IPS-15b (cell line): Measurements from ENCODE around the gene CISD3.
A peak's percentile ranks its signal among the peaks of the same experiment; 100 is the strongest.

ENCODE experiments used
- H3K27me3 ChIP-seq: one replicate; pipeline ENCODE4 v1.6.1; 2013; ENCODE audit warnings: low read length; ENCODE audit not compliant: control insufficient read depth, insufficient read depth
- H3K36me3 ChIP-seq: one replicate; pipeline ENCODE4 v1.6.1; 2013; ENCODE audit warnings: low read length; ENCODE audit not compliant: control insufficient read depth, insufficient read depth
- H3K4me1 ChIP-seq: one replicate; pipeline ENCODE4 v1.6.1; 2013; ENCODE audit warnings: mild to moderate bottlenecking, low read length; ENCODE audit not compliant: control insufficient read depth, insufficient read depth
- H3K4me3 ChIP-seq: one replicate; pipeline ENCODE4 v1.5.1; 2013; ENCODE audit warnings: low read depth, low read length
- H3K9ac ChIP-seq: one replicate; pipeline ENCODE4 v1.6.1; 2013; ENCODE audit warnings: low read depth, mild to moderate bottlenecking, low read length
- H3K9me3 ChIP-seq: one replicate; pipeline ENCODE4 v1.6.1; 2013; ENCODE audit warnings: mild to moderate bottlenecking, low read length; ENCODE audit not compliant: control insufficient read depth, insufficient read depth

The CISD3 gene

DNA sequence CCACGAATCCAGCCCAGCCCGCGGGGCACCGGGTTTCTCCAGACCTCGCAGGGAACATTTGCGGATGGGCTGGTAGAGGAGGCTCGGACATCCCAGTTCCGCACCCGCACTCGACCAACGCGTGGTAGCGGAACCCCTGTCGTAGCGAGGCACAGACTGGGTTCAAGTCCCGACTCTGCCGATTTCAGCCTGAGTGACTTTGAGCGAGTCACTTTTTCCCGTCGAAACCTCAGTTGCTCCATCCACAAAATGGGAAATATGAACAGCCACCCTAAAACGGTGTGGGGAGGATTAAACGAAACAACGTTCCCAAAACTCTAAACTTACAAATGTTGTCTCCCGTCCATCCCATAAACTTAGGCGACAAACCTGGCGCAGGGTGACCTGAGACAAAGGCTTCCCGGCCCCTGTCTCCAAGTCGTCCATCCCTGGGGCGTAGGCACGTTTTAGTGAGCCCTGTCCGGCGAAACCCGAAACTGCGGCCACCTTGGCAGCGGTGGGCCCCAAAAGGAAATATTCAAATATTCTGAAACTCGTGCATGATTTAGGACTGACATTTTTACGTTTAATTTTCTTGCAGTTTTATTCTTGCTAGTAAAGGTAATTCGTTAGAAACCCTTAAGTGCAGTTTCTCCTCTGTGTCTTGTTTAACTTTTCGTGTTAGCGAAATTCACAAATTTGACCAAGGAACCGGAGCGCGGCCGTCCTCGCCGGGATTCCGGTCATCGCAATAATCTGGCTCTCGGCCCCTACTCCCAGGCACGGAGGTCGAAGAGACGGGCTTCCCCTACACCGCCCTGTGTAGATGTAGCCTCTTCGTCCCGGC, 27.0 kb upstream of the CISD3 start:
- peaks cover 75% of the 10 kb centered on the region for H3K27me3 ChIP-seq
- no peaks in the 10 kb centered on the region for H3K36me3 ChIP-seq
- H3K4me3 ChIP-seq, result peak overlapping the region; percentile 67
- H3K9ac ChIP-seq, result no peak overlapping the region
- H3K4me1 ChIP-seq, result peaks cover 29% of the 10 kb centered on the region
- H3K9me3 ChIP-seq, result no peaks in the 10 kb centered on the region

DNA sequence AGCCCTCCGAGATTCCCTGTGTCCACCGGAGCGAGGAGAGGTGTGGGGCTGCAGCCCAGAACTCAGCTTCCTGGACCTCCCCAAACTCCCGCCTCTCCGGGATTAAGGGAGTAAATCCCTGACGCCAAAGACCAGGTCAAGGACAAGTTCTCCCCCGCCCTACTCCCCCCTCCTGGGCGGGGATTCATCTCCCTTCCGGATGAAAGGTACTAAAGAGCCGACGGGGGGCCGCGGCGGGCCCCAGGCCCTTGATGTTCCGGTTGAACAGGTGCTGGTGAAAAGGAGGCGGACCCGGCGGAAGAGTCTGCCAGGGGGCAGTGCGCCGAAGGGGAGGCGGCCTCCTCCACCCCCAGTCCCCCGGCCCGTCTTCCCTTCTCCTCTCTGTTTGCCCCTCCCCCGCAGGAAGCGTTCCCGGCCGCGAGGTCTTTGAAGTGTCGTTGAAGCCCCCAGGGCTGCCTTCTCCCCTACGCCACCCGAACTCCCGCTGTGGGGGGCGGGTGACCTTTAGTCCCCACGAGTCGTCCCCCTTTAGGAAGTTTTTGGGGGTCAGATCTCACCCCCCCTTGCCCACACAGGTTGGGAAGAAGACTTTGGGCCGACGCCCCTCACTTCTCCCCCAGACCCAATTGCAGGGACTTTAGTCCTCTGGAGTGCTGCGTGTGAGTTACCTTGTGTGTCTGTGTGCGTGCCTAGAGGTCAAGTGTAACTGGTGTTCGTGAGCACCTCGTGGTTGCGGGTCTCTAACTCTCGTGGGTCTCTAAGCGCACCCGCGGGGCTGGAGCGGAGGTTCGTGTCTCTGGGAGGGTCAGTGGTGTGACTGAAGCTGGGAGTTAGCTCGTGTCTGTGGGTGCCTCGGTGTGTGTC, 26.2 kb upstream of the CISD3 start:
- no peaks in the 10 kb centered on the region for H3K9me3 ChIP-seq
- peak overlapping the region; percentile 45 for H3K4me3 ChIP-seq
- peaks cover 78% of the 10 kb centered on the region for H3K27me3 ChIP-seq
- H3K36me3 ChIP-seq, result no peaks in the 10 kb centered on the region
- peaks cover 29% of the 10 kb centered on the region for H3K4me1 ChIP-seq
- H3K9ac ChIP-seq, result no peak overlapping the region

DNA sequence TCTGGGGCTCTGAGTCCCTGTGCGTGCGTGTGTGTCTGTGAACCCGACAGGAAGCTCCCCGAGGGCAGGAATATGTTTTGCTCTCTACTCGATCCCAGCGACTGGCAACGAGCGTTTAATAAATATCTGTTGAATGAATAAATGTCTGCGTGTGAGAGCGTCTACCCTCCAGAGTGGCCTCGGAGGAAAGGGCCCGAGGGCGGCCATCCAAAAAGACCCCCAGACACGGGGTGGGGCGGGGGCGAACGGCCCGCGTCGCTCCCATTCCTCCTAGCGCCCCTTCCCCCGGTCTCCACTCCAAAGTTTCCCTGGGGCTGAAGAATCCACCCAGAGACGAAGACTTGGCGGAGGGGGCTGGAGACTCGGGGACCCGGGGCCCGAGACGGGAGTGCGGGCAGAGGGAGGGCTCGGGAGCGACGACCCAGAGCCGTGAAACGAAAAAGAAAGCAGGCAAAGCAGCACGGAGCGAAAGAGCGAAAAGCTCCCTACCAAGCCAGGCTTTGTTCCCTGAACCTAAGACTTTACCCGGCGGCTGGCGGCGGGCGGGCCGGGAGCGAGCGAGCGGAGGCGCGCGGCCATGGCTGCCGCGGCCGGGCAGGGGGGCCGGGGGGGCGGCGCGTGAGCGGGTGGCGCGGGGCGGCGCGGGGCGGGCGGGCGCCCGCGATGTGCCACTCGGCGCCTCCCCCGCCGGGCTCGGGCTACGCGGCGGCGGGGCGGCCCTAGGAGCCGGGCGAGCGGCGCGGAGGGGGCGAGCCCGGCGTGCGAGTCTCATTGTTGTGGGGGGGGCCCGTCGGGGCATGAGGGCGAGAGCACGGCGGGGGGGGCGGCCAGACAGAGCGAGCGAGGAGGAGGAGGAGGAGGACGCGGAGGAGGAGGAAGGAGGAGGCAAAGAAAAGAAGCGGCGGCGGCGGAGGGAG, 25.3 kb upstream of the CISD3 start, which contains the start of gene MLLT6:
MLLT6 (plus strand) TSS at position 668 of the 917 bp plus-strand sequence. CDS start 360 bp downstream, outside the sequence.
- Histone ChIP-seq H3K4me1 (peaks cover 29% of the 10 kb centered on the region), H3K36me3 (no peaks in the 10 kb centered on the region), H3K9me3 (no peaks in the 10 kb centered on the region), H3K27me3 (peaks cover 77% of the 10 kb centered on the region), H3K4me3 (peak within 1 kb of the TSS; percentile 59), H3K9ac (no peak within 1 kb of the TSS)

DNA sequence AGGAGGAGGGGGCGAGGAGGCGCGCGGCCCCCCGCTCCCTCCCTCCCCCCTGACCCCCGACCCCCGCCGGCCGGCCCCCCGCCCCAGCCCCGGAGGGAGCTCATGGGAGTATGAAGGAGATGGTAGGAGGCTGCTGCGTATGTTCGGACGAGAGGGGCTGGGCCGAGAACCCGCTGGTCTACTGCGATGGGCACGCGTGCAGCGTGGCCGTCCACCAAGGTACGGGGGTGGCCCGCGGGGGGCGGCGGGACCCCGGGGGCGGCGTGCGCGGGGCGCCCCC, 24.7 kb upstream of the CISD3 start:
- H3K27me3 ChIP-seq, result peaks cover 73% of the 10 kb centered on the region
- H3K36me3 ChIP-seq, result no peaks in the 10 kb centered on the region
- H3K9ac ChIP-seq, result no peak overlapping the region
- H3K9me3 ChIP-seq, result no peaks in the 10 kb centered on the region
- peak overlapping the region; percentile 13 for H3K4me3 ChIP-seq
- peaks cover 29% of the 10 kb centered on the region for H3K4me1 ChIP-seq

DNA sequence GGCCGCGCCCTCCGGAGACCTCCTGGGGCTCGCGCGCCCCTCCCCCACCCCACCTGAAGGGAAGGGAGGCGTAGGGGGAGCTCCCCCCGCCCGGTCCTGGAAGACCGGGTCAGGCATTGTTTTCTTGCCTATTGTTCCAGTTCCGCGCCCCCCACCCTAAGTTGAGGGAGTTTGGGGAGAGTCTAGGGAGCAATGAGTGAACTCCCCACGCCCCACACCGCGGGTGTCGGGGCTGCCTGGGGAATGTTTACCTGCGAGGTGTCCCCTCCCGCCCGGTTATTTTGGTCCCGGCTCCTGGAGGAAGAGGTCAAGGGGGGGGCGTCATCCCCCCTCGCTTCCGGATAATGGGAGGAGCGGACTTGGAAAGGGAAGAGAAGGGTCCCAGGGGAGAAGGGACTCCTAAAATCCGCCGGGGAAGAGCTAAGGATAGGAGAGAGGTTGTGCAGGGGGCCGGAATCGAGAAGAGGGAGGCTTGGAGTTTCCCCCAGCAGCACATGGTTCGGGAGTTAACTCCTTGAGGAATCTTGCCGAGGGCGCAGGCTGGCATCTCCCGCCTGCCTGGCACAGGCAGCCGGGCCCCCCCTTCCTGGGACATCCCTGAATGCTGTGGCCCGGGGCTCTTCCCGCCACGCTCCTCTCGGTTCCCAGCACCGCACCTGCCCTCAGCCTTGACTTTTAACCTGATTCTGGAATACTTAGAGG, 24.2 kb upstream of the CISD3 start:
- Histone ChIP-seq H3K4me3 (peak overlapping the region; percentile 59), H3K9me3 (no peaks in the 10 kb centered on the region), H3K4me1 (peaks cover 31% of the 10 kb centered on the region), H3K9ac (no peak overlapping the region), H3K36me3 (no peaks in the 10 kb centered on the region), H3K27me3 (peaks cover 68% of the 10 kb centered on the region)

GRCh38 chr17:38706505-38707216, 23.5 kb upstream of the CISD3 start:
- no peaks in the 10 kb centered on the region for H3K36me3 ChIP-seq
- H3K9me3 ChIP-seq, result no peaks in the 10 kb centered on the region
- H3K4me3 ChIP-seq, result peak overlapping the region; percentile 59
- peaks cover 25% of the 10 kb centered on the region for H3K4me1 ChIP-seq
- no peak overlapping the region for H3K9ac ChIP-seq
- peaks cover 61% of the 10 kb centered on the region for H3K27me3 ChIP-seq

DNA sequence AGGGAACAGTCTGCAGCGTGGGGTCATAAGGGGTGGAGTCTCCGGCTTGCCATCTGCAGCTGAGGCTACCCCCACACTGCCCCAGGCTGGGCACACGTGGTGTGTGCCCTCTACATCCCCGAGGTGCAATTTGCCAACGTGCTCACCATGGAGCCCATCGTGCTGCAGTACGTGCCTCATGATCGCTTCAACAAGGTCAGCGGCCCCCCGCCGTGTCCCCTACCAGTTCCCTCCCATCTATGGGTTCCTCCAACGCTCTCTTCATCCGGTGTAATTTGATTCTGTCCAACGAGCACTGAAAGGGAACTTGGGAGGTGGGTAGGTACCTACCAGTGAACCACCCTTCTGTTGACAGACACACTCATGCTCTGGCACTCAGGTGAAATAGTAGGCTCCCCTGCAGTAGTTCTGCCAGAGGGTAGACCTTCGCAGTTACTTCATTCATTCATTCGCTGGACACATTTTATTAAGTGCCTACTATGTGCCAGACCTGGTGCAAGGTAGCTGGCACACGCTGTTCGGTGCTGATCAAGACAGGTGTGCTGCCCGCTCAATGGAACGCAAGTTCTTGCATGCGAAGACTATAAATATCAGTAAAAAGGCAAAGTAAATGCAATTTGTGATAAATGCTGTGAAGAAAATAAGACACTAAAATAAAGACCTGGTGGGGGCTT, 22.3 kb upstream of the CISD3 start:
- Histone ChIP-seq H3K27me3 (peaks cover 51% of the 10 kb centered on the region), H3K4me1 (peaks cover 23% of the 10 kb centered on the region), H3K36me3 (no peaks in the 10 kb centered on the region), H3K4me3 (peak overlapping the region; percentile 59), H3K9ac (no peak overlapping the region), H3K9me3 (no peaks in the 10 kb centered on the region)

DNA sequence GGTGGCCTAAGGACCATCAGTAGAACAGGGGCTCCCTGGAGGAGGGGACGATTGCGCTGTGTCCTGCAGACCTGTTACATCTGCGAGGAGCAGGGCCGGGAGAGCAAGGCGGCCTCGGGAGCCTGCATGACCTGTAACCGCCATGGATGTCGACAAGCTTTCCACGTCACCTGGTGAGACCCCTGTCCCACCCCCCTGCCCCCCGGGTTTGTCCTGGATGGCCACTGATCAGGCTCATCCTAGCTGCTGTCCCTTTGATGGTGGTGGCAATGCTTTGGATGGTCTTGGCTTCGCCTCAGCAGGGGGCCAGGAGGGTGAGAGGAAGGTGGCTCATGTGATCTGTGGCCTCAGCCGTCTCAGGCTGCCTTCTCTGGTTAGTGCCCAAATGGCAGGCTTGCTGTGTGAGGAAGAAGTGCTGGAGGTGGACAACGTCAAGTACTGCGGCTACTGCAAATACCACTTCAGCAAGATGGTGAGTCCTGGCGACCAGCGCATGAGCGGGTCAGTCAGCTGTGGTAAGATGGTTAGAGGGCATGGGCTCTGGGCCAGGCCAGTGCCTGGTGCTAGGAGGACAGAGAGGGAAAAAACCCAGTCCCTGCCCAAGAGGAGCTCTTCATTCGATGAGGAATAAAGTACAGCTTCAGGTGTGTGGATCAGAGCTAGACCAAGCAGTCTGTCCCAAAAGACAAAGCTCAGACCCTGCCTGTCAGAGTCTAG, 20.9 kb upstream of the CISD3 start:
- H3K9me3 ChIP-seq, result no peaks in the 10 kb centered on the region
- no peaks in the 10 kb centered on the region for H3K36me3 ChIP-seq
- H3K27me3 ChIP-seq, result peaks cover 40% of the 10 kb centered on the region
- no peak overlapping the region for H3K4me3 ChIP-seq
- peaks cover 22% of the 10 kb centered on the region for H3K4me1 ChIP-seq
- H3K9ac ChIP-seq, result no peak overlapping the region

- Histone ChIP-seq H3K9me3 (no peaks in the 10 kb centered on the region), H3K4me1 (peaks cover 22% of the 10 kb centered on the region), H3K9ac (no peak overlapping the region), H3K27me3 (peaks cover 40% of the 10 kb centered on the region), H3K36me3 (no peaks in the 10 kb centered on the region), H3K4me3 (no peak overlapping the region)
These were observed 20.1 kb upstream of the CISD3 start for GRCh38 chr17:38709864-38710603.
